HUDEP-2 (cell line): ENCODE measurements around the gene ANKRD66.
"Not testable (repeated sequence)": the region's sequence is repeated elsewhere in the genome, so short reads cannot be mapped to it uniquely, and the experiment has no call there.

Experiments used
- DNase-seq, 76 experiments: peaks; one replicate each; lab custom pipeline; 2025; ENCODE audit not compliant: unreplicated experiment in 76 of 76; lab: John Stamatoyannopoulos, UW

The ANKRD66 gene

DNA sequence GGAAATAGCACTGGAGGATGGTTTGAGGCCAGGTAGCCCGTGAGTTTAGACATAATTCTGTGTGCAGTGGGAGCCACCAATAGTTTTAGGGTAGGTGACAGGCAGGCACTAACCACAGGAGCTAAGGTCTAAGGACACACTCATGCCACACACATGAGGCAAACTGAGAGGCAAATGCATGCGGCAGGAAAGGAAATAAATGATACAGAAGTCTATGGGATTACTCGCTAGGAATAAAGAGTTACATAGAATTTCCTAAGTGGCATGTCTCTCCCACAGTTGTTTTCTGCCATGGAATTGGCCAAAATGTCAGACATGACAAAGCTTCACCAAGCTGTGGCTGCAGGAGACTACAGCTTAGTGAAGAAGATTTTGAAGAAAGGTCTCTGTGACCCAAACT lies 4.9 kb downstream of the ANKRD66 start:
- DNase-seq, result no peak

GRCh38 chr6:46755865-46756264 lies 9.1 kb downstream of the ANKRD66 start:
- DNase-seq, result no peak

DNA sequence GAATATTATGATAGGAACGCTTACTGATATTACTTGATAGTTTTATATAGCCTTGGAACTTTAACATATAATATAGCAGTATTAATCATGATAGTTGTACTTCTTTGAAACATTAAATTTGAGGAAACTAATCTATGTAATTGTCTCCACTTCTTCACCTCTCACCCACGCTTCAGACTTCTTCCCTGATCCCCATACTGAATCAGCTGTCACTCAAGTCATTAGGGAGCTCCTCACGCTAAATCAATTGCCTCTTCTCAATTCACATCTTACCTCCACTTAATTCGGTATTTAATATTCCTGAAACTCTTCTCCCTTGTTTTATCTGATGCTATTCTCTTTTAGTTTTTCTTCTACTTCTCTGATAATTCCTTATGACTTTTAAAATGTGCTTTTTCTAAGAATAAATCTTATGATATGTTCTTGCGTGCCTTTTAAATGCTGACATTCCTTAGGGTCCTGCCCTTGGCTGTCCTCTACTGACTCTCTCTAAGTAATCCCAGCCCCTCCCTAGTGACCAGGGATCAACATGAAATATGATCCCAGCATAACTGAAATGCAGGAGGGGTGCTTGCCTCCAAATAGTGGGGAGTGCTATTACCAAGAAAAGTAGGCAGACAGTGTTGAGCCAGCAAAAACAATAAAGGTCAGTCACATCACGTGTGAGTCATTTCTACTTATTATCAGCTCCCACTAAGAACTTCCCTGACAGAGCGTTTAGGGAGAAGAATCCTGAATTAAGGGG lies 9.9 kb downstream of the ANKRD66 start:
- DNase-seq, result no peak

DNA sequence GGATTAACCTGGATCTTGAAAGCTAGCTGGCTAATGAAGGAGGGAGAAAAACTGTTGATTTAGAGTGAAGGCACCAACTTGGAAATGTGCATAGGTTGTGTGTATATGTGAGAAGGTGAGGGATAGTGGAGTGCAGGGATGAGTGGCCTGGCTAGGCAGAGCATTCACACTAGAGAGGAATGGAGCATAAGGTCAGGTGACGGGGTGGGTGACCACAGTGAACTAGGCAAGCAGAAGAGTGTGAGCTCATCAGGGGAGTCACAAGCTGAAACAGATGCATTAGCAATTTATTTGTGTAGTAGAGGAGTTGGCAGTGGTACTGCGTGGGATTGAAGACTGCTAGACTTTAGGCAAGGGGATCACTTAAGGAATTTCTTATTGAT lies 10.5 kb downstream of the ANKRD66 start:
- no peak for DNase-seq

- DNase-seq, result no peak
These were observed 12.4 kb downstream of the ANKRD66 start for GRCh38 chr6:46758960-46759753.

DNA sequence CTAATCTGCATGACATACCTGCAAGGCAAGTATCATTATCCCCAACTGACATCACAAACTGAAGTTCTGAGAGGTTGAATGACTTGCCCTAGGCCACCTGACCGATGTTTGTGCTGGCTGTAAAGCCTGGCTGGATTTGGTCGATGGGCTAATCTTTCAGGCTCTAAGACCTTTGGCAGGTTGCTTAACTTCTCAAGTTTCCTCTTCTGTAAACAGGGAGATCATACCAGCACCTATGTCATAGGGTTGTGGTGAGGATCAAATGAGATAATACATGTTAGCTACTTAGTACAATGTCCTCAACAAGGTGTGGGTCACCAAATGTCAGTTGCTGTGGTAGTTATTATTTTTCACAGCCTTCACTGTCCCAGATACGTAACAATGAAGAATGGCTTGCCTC lies 14.2 kb downstream of the ANKRD66 start:
- DNase-seq, result no peak

DNA sequence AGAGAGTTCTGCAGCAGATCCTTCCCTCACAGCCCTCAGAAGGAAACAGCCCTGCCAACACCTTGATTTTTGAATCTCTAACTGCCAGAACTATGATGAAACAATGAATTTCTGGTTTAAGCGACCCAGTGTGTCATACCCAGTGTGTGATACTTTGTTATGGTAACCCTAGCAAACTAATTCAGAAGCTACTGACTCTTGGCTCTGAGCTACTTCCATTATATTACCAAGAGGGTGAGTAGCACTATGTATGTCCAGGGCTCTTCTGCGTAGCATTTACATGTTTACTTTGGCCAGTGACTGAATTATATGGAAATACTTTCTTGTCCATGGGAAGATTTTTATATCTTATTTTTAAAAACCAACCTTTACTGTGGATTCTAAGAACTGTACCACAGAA lies 16.7 kb downstream of the ANKRD66 start:
- DNase-seq, result no peak

DNA sequence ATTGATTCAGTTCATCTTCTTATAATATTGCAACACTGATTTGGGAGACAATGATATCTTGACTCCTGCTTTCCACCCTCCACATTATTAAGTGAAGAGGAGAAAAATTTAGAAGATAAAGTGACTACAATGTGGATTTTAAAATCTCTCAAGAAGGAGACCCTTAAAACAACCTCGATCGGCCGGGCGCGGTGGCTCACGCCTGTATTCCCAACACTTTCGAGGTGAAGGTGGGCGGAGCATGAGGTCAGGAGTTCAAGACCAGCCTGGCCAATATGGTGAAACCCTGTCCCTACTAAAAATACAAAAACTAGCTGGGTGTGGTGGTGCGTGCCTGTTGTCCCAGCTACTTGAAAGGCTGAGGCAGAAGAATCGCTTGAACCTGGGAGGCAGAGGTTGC lies 17.5 kb downstream of the ANKRD66 start:
- DNase-seq, result not testable (repeated sequence)

DNA sequence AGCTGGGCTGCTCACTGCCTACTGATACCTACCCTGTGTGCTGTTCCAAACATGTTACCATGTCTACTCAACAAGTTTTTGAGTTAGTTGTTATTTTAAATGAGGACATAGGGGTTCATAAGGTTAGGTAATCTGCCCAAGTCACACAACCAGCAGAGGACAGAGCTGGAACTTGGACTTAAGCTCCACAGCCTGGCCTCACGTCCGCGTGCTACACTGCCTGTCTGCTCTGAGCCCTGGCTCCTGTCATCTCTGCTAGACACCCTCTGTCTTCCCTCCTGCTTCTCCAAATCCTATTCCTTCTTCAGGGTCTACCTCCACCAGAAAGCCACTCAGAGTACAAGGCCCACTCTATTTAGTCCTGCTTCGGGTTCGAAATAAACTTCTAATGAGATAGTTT lies 18.2 kb downstream of the ANKRD66 start:
- no peak for DNase-seq

DNA sequence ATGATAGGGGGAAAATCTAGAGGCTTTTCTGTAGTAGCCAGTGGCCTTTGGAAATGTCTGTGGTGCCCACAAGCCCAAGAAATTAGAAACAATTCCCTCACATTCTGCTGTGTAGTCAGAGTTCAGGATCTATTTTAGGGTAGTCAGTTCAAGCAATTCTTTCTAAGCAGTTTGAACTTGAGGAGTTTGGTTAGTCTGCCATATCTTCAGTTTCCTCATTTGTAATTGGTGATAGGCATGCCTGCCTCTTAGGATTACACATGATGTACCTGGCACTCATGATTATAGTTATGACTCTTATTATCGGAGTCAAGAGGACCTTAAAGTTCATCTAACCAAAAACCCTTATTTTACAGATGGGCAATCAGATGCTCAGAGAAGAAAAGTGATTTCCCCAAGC lies 25.3 kb downstream of the ANKRD66 start:
- DNase-seq, result no peak

DNA sequence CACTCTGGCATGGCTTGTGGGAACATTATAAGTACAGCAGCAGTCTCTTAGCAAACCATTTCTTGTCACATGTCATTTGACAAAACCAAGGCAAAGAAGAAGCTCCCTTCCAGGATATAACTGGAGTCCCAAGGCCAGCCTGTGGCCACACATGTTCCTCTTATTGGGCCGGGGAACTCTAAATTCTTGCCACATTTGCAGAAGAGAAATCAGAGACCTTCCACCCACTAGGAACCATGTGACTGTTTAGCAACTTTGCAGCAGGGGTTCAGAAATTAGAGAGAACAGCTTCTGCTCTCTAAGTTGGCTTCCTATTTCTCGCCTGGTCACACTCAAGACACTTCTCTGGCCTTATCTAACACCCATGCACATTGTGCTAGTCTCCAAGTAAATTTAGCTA lies 26.0 kb downstream of the ANKRD66 start:
- DNase-seq, result no peak

DNA sequence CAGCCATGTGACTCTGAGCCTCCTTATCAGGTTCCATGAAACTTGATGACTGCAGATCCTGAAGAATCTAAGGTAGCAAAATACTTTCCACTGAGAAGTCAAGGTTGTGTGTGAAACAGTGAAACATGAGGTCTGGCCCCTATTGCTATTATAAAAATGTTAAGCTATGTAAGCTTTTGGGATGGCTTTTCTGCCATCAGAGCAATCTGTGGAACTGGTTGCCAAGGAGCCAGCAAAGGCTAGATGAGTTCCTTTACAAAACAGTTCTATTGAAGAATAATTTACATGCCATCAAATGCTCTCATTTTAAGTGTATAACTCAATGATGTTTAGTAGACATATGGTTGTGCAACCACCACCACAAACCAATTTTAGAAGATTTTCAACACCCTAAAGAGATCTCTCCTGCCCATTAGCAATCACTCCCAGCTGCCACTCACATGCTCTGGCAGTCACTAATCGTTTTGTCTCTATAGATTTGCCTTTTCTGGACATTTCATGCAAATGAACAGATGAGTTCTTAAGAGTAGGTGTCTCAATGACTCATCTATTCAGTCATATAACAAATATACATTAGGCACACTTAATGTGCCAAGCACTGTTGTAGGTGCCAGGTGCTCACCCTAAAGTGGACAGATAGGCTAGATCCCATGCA lies 26.6 kb downstream of the ANKRD66 start:
- DNase-seq, result no peak

- DNase-seq, result not testable (repeated sequence)
These were observed 28.0 kb downstream of the ANKRD66 start for GRCh38 chr6:46774736-46775135.

DNA sequence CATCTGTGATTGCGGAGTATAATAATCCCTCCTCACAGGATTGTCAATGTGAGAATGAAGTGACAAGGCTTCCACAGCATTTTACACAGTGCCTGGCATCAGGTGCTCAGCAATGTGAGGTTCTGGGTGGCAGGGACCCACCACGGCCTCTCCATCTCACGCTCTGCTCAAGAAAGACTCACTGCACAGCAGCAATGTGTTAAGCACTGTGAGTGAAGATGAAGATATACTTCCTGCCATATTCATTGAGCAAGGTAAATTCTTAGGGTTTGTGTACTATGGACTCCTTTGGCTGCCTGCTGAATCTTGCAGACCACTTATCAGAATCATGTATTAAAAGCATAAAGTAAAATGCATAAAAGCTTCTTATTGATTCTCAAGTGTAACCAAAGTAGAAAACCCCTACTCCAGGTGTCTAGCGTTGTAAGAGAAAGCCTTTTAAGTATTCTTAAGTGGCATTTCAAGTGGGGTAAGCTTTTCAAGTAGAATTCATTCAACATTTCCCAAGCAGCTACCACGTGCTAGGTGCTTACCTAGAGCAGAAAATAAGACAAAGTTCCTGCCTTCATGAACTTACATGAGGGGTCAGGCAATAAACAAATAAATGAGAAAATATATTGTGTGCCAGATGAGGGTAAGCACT lies 29.5 kb downstream of the ANKRD66 start:
- DNase-seq, result no peak

DNA sequence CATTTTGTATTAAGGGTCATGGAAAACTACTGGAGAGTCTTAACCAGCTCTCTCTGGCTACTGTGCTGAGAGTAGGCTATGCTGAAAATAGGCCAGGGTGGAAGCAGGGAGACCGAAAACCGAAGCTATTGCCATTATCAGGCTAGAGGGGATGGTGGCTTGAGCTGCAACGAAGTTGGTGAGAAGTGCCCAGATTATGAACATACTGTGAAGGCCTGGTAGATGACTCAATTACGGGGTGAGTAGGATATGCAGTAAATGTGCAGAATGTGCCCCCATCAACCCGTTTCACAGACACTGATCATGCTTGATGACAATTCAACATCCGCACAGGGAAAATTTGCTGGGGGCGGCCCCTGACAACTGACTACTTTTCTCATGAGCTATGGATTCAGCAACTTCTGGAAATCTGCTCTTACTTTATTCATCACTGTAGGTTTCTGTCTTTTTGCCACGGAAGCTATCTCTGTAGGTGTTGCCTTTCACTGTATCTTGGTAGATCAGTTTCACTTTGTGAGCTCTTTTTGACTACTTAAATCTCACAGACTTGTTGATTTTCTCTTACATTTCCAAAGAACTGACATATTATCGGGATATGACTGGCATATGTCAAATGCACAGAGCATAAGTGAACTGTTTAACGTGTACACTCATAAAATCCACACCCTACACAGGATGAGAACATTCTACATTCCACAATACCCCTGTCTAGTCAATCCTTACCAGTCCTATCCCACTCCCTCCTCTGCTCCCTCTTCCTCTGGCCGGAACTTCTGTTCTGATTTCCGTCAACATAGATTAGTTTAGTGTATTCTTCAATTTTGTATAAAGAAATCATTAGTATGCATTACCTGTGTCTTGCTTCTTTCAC lies 31.0 kb downstream of the ANKRD66 start:
- DNase-seq, result no peak

- peak in 35 of 76 experiments; percentile 7 to 58 (median 25) for DNase-seq
These were observed 35.0 kb downstream of the ANKRD66 start for GRCh38 chr6:46781478-46782378.

DNA sequence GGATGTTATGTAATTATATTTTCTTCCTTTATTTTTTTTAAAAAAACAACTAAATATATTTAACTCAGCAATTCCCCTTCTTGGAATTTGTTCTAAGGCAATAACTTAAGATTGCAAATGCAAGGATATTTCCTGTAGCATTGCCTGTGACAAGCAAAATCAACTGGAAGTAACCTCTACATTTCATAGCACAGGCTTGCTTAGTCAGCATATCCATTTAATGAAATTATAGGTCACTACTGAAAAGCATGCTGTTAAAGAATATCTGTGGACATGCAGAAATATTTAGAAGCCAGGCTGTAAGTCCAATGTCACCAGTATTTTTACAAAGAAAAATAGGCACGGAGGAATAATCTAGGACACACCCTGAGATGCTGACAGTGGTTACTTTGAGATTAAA lies 37.8 kb downstream of the ANKRD66 start:
- no peak for DNase-seq

- DNase-seq, result no peak
These were observed 41.3 kb downstream of the ANKRD66 start for GRCh38 chr6:46787871-46788540.

DNA sequence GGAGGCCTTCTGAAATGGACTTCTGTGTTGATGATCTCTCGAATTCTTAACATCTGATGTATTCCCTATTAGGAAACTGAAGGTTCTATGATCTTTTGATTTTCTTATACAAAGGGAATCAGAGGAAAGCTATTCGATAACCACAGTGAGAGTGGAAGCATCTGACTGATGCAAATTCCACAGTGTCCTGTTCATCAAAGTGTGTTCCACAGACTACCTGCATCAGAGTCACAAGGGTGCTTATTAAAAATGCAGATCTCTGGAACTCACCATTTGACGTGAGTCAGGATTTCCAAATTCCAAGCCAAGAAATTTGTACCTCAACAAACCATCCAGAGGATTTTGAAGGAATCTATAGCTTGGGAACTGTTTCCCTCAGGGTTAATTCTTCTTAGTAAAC lies 42.1 kb downstream of the ANKRD66 start:
- no peak for DNase-seq
